Stimulated activated naive CD8-positive, alpha-beta T cell treated with anti-CD3 and anti-CD28 coated beads, Interleukin-15, Interleukin-2, amounts not matched to agents 100 ng/mL and 50 ng/mL, for 24 hours (primary cell): ENCODE results near the gene KRTAP10-2.
"Not testable (repeated sequence)": the region's sequence is repeated elsewhere in the genome, so short reads cannot be mapped to it uniquely, and the experiment has no call there.

ENCODE experiments used
- H3K27ac Mint-ChIP-seq: one replicate; pipeline ENCODE4 v1.8.0; 2021; ENCODE audit warnings: mild to moderate bottlenecking, mixed read lengths
- H3K27me3 Mint-ChIP-seq: one replicate; pipeline ENCODE4 v1.8.0; 2021; ENCODE audit warnings: mixed read lengths
- H3K36me3 Mint-ChIP-seq: one replicate; pipeline ENCODE4 v1.8.0; 2021; ENCODE audit warnings: low read depth, mixed read lengths
- H3K4me1 Mint-ChIP-seq: one replicate; pipeline ENCODE4 v1.8.0; 2021; ENCODE audit warnings: low read depth, mixed read lengths
- H3K4me3 Mint-ChIP-seq: one replicate; pipeline ENCODE4 v1.8.0; 2021; ENCODE audit warnings: mild to moderate bottlenecking, mixed read lengths
- H3K9me3 Mint-ChIP-seq: one replicate; pipeline ENCODE4 v1.8.0; 2021; ENCODE audit warnings: mixed read lengths

KRTAP10-2 gene

GRCh38 chr21:44511938-44512275 lies 39.4 kb downstream of the KRTAP10-2 start:
- no peaks in the 10 kb centered on the region for H3K9me3 Mint-ChIP-seq
- H3K4me1 Mint-ChIP-seq = no peaks in the 10 kb centered on the region
- no peak overlapping the region for H3K4me3 Mint-ChIP-seq
- H3K36me3 Mint-ChIP-seq = no peaks in the 10 kb centered on the region
- H3K27ac Mint-ChIP-seq = no peak overlapping the region
- no peaks in the 10 kb centered on the region for H3K27me3 Mint-ChIP-seq

DNA sequence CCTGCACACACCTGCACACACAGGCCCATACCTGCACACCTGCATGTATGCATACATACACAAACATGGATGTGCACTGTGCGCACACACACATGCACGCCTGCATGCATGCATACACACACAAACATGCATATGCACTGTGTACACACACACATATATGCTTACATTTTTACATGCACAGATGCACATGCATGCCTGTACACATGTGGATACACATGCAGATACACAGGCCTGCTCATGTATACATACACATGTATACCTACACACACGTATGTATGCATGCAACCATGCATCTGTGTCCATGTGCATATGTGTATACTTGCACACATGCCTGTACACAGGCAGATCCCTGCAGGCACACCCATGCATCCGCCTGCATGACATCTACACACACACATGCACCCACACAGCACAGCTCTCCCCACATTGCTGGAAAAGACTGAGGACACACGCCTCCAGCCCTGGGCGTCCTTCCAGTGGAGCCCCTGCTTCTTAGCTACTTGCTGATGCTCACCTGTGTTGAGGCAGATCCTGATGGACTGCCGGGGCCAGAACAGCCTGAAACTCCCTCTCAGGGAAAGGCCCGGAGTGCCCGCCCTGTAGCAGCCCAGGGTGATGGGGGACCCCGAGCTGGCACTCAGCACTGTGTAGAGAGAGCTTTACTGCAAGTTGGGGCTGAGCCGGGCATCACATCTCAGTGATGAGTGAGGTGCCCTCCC lies 39.9 kb downstream of the KRTAP10-2 start:
- Mint-ChIP-seq H3K27ac (no peak overlapping the region), H3K4me1 (no peaks in the 10 kb centered on the region), H3K27me3 (no peaks in the 10 kb centered on the region), H3K9me3 (no peaks in the 10 kb centered on the region), H3K36me3 (no peaks in the 10 kb centered on the region), H3K4me3 (no peak overlapping the region)

- H3K4me3 Mint-ChIP-seq = no peak overlapping the region
- H3K36me3 Mint-ChIP-seq = no peaks in the 10 kb centered on the region
- no peaks in the 10 kb centered on the region for H3K27me3 Mint-ChIP-seq
- H3K4me1 Mint-ChIP-seq = no peaks in the 10 kb centered on the region
- H3K27ac Mint-ChIP-seq = no peak overlapping the region
- H3K9me3 Mint-ChIP-seq = no peaks in the 10 kb centered on the region
These were observed 40.6 kb downstream of the KRTAP10-2 start for GRCh38 chr21:44510508-44511218.

DNA sequence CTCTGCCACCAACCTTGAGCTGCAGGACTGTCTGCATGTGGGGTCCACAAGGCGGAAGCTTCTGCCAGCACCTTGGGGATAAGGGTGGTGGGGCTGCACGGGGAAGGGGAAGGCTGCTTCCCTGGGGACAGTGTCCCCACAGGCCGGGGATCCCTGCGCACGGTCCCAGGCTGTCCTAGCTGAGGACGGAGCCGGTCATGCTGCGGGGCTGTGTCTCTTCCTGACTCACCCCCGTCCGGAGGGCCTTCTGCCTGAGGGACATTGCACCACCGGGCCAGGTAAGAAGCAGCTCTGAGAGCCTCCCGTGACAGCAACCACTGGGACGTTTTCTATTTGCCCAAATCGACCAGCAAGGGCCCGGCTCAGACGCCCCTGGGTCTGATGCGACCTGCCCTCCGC lies 41.2 kb downstream of the KRTAP10-2 start:
- H3K27ac Mint-ChIP-seq = no peak overlapping the region
- no peaks in the 10 kb centered on the region for H3K27me3 Mint-ChIP-seq
- no peaks in the 10 kb centered on the region for H3K4me1 Mint-ChIP-seq
- no peak overlapping the region for H3K4me3 Mint-ChIP-seq
- H3K9me3 Mint-ChIP-seq = no peaks in the 10 kb centered on the region
- H3K36me3 Mint-ChIP-seq = no peaks in the 10 kb centered on the region

DNA sequence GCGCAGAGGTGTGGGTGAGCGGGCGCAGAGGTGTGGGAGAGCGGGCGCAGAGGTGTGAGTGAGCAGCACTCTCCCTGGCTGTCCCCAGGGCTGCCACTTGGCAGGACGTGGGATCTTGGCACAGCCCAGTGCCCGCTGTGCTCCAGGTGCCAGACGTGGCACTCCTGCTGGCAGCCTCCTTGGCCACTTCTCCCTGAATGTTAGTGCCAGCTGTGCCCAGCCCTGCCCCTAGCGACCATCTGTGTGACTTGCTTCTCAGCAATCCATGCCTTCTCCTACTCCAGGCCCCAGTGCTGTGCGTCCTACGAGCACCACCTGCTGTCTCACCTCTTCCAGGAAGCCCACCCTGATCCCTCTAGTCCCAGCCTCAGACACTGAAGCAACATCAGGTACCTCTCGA lies 41.8 kb downstream of the KRTAP10-2 start:
- H3K9me3 Mint-ChIP-seq = no peaks in the 10 kb centered on the region
- no peak overlapping the region for H3K4me3 Mint-ChIP-seq
- H3K36me3 Mint-ChIP-seq = no peaks in the 10 kb centered on the region
- H3K4me1 Mint-ChIP-seq = no peaks in the 10 kb centered on the region
- no peaks in the 10 kb centered on the region for H3K27me3 Mint-ChIP-seq
- H3K27ac Mint-ChIP-seq = no peak overlapping the region

- Mint-ChIP-seq H3K4me3 (no peak overlapping the region), H3K27ac (no peak overlapping the region)
These were observed 42.4 kb downstream of the KRTAP10-2 start for GRCh38 chr21:44508711-44509445.

GRCh38 chr21:44508426-44508710 lies 42.9 kb downstream of the KRTAP10-2 start:
- H3K4me3 Mint-ChIP-seq = no peak overlapping the region
- no peak overlapping the region for H3K27ac Mint-ChIP-seq
- no peaks in the 10 kb centered on the region for H3K36me3 Mint-ChIP-seq
- H3K9me3 Mint-ChIP-seq = no peaks in the 10 kb centered on the region
- H3K4me1 Mint-ChIP-seq = no peaks in the 10 kb centered on the region
- H3K27me3 Mint-ChIP-seq = no peaks in the 10 kb centered on the region

More at GRCh38 chr21:44508711-44509445, 42.4 kb downstream of the KRTAP10-2 start:
- Mint-ChIP-seq H3K9me3 (no peaks in the 10 kb centered on the region), H3K27me3 (no peaks in the 10 kb centered on the region), H3K36me3 (no peaks in the 10 kb centered on the region), H3K4me1 (no peaks in the 10 kb centered on the region)

DNA sequence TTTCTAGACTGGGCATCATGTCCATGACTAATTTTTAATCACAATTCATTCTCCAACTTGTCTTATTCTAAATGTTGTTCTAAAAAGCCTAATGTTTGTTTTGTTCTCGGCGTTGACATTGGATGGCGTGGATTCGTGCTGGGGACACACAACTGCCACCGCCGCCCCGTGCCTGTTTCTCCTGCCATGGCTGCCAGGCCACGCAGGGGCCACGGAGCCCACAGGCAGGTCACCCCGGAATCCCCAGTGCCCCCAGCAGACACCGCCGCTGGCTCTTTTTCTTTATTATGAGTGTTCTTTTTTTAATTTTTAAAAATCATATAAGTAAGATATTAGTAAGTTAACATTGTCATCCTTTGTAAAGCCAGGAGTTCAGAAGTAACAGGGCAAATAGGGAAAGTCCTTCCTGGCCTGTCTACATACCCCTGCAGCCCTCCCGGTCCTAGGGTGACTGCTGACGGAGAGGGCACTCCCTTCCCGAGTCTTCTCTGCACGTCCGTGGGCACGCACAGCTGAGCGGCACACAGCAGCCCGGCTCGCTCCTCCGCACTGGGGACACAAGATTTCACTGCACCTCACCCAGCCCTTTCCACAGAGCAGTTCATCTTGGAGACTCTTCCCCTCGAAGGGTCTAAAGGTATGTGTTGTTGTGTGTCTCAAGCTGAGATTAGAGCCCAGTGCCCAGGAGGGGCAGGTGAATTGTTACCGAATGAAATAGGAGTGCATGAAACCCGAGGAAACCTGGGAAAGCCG lies 43.5 kb downstream of the KRTAP10-2 start:
- Mint-ChIP-seq H3K4me1 (no peaks in the 10 kb centered on the region), H3K36me3 (no peaks in the 10 kb centered on the region), H3K4me3 (no peak overlapping the region), H3K27me3 (no peaks in the 10 kb centered on the region), H3K27ac (no peak overlapping the region), H3K9me3 (no peaks in the 10 kb centered on the region)

- Mint-ChIP-seq H3K36me3 (no peaks in the 10 kb centered on the region), H3K4me1 (no peaks in the 10 kb centered on the region), H3K27me3 (no peaks in the 10 kb centered on the region), H3K4me3 (no peak overlapping the region), H3K27ac (no peak overlapping the region), H3K9me3 (no peaks in the 10 kb centered on the region)
These were observed 44.7 kb downstream of the KRTAP10-2 start for GRCh38 chr21:44506279-44507255.

GRCh38 chr21:44505673-44506278 lies 45.5 kb downstream of the KRTAP10-2 start:
- Mint-ChIP-seq H3K27ac (no peak overlapping the region), H3K4me3 (no peak overlapping the region), H3K36me3 (no peaks in the 10 kb centered on the region), H3K4me1 (no peaks in the 10 kb centered on the region), H3K9me3 (no peaks in the 10 kb centered on the region), H3K27me3 (no peaks in the 10 kb centered on the region)

DNA sequence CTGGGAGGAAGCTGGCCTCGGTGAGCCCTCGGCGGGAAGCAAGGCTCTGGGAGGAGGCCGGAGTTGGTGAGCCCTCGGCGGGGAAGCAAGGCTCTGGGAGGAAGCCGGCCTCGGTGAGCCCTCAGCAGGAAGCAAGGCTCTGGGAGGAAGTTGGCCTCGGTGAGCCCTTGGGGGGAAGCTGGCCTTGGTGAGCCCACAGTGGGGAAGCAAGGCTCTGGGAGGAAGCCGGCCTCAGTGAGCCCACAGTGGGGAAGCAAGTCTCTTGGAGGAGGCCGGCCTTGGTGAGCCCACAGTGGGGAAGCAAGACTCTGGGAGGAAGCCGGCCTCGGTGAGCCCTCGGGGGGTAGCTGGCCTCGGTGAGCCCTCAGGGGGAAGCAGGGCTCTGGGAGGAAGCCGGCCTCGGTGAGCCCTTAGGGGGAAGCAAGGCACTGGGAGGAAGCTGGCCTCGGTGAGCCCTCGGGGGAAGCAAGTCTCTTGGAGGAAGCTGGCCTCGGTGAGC lies 47.4 kb downstream of the KRTAP10-2 start:
- Mint-ChIP-seq H3K4me3 (no peak overlapping the region), H3K4me1 (no peaks in the 10 kb centered on the region), H3K36me3 (no peaks in the 10 kb centered on the region), H3K27ac (no peak overlapping the region), H3K27me3 (no peaks in the 10 kb centered on the region), H3K9me3 (no peaks in the 10 kb centered on the region)

DNA sequence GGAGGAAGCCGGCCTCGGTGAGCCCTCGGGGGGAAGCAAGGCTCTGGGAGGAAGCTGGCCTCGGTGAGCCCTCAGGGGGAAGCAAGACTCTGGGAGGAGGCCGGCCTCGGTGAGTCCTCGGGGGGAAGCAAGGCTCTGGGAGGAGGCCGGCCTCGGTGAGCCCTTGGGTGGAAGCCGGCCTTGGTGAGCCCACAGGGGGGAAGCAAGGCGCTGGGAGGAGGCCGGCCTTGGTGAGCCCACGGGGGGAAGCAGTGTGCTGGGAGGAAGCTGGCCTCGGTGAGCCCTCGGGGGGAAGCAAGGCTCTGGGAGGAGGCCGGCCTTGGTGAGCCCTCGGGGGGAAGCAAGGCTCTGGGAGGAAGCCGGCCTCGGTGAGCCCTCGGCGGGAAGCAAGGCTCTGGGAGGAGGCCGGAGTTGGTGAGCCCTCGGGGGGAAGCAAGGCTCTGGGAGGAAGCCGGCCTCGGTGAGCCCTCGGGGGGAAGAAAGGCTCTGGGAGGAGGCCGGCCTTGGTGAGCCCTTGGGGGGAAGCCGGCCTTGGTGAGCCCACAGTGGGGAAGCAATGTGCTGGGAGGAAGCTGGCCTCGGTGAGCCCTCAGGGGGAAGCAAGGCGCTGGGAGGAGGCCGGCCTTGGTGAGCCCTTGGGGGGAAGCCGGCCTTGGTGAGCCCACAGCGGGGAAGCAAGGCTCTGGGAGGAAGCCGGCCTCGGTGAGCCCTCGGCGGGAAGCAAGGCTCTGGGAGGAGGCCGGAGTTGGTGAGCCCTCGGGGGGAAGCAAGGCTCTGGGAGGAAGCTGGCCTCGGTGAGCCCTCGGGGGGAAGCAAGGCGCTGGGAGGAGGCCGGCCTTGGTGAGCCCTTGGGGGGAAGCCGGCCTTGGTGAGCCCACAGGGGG lies 48.1 kb downstream of the KRTAP10-2 start:
- H3K27me3 Mint-ChIP-seq, H3K4me3 Mint-ChIP-seq, H3K4me1 Mint-ChIP-seq, H3K27ac Mint-ChIP-seq, H3K36me3 Mint-ChIP-seq, H3K9me3 Mint-ChIP-seq: not testable (repeated sequence)
